Inferior parietal cortex (tissue), 1 donor: Measurements from ENCODE around the gene SLC25A6.
"Not testable (repeated sequence)": the region's sequence is repeated elsewhere in the genome, so short reads cannot be mapped to it uniquely, and the experiment has no call there.

Source experiments
- DNase-seq: peaks from one replicate; pipeline ENCODE4 v3.0.0-alpha.2; 2016; ENCODE audit errors: extremely low spot score

The SLC25A6 gene

DNA sequence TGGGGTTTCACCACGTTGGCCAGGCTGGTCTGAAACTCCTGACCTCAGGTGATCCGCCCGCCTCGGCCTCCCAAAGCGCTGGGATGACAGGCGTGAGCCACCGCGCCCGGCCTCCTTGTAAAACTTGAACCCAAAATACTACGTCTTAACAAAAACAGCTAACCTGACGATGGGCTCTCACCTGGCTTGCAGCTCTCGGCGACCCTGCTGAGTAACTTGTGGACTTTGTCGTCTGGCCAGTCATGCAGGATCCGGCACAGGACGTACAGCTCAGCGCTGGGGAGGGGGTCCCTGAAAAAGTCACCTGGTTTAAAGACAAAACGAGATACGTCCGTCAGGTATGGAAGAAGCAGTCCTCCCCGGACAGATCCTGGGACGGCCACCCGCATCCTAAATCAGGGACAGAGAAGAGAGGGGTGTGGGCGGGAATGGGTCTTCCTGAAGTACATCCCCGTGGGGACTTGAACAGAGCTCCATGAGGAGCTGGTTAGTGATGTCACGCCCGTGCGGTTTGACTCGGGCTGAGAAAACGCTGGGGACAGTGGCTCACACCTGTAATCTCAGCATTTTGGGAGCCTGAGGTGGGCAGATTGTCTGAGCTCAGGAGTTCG lies 20.7 kb upstream of the SLC25A6 start:
- no peak for DNase-seq

DNA sequence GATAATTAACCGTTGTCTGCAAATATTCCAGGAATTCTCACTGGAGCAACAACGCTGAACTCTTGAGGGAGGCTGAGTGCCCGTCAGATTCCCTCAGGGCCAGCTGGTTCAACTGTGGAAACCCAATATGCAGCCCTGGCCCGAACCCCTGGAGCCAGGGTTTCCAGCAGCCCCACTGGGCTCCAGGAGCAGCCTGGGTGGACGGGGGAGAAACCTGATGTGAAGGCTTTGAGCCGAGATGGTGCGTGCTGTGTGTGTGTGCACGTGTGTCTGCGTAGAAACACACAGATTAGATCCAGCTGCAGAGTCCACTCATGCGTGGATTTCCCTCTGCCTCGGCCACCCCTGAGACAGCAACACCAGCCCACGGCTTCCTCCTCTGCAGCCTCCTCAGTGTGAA lies 19.4 kb upstream of the SLC25A6 start:
- DNase-seq, result no peak

DNA sequence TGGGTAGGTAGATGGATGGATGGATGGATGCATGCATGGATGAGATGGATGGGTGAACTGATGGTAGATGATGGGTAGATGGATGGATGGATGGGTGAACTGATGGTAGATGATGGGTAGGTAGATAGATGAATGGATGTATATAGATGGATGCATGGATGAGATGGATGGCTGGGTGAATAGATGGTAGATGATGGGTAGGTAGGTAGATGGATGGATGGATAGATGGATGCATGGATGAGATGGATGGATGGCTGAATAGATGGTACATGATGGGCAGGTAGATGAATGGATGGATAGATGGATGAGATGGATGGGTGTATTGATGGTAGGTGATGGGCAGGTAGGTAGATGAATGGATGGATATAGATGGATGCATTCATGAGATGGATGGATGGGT lies 15.1 kb upstream of the SLC25A6 start:
- DNase-seq, result no peak

DNA sequence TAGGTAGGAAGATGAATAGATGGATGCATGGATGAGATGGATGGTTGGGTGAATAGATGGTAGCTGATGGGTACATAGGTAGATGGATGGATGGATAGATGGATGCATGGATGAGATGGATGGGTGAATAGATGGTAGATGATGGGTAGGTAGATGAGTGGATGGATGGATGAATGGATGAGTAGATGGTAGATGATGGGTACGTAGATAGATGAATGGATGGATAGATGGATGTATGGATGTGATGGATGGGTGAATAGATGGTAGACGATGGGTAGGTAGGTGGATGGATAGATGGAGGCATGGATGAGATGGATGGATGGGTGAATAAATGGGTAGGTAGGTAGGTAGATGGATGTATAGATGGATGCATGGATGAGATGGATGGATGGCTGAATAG lies 13.9 kb upstream of the SLC25A6 start:
- not testable (repeated sequence) for DNase-seq

DNA sequence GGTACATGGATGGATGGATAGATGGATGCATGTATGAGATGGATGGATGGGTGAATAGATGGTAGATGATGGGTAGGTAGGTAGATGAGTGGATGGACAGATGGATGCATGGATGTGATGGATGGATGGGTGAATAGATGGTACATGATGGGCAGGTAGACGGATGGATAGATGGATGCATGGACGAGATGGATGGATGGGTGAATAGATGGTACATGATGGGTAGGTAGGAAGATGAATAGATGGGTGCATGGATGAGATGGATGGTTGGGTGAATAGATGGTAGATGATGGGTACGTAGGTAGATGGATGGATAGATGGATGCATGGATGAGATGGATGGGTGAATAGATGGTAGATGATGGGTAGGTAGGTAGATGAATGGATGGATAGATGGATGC lies 12.0 kb upstream of the SLC25A6 start:
- DNase-seq, result not testable (repeated sequence)

DNA sequence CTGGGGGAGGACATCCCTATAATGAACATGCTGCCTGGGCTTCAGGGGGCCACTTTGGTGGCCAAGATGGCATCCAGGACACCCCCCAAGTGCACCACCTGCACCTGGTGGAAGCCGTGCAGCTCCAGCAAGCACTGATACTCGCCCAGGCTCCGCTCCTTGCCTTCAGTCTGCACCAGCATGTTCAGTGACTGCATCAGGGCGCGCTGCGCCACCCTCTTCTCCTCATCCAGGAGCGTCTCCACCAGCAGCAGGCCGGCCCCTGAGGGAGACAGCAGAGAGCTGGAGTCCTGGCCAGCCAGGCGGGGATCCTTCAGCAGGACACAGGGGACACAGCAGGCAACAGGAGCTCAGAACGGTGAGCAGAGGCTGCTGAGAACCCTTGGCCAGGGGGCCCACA lies 11.3 kb upstream of the SLC25A6 start:
- no peak for DNase-seq

DNA sequence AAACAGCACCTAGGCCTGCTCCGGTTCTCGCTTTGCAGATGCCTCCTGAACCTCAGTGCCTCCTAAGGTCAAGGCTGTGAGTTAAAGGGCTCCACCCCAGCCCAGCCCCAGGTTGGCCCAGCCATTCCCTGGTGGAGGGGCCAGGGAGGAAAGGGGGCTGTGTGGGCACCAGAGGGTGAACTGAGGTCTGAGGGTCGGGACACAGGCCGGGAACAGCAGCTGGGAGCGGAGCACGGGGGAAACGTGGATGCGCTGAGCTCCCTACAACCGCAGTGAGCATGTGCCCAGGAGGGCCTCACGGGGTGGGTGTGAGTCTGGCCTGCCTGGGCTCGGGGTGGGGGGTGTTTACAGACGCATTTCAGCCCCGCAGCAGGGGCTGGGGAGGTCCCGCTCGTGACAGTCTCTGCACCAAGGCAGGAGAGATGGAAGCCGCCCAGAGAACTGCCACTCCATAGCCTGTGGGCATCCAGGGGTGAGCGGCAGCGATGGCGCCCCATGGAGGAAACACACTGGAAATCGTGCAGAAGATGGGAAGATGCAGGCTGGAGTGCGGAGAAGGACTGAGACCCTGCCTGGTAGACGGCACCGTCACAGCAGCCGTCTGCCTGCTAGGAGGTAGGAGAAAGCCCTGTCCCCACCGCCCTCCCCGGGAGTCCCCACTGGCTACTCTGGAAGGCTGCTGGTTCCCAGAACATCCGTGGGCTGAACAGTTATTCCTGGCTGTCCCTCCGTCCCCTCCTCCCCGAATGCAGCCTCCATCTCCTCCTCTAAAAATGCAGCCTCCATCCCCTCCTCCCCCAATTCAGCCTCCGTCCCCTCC lies 9.9 kb upstream of the SLC25A6 start:
- DNase-seq, result no peak

DNA sequence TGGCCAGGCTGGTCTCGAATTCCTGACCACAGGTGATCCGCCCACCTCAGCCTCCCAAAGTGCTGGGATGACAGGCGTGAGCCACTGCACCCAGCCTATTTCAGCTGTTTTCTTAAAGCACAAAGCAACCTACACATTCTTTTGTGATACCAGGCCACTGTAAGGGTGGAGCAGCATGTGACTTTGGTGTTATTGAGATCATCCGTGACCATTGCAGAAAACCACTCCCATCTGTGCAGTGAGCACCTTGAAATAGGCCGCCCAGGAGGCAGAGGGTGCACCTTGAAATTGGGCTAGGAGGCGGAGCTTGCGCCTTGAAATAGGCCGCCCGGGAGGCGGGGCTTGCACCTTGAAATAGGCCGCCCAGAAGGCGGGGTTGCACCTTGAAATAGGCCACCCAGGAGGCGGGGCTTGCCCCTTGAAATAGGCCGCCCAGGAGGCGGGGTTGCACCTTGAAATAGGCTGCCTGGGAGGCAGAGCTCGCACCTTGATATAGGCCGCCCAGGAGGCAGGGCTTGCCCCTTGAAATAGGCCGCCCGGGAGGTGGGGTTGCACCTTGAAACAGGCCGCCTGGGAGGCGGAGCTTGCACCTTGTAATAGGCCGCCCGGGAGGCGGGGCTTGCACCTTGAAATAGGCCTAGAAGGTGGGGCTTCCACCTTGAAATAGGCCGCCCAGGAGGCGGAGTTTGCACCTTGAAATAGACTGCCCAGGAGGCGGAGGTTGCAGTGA lies 9.0 kb upstream of the SLC25A6 start:
- no peak for DNase-seq

DNA sequence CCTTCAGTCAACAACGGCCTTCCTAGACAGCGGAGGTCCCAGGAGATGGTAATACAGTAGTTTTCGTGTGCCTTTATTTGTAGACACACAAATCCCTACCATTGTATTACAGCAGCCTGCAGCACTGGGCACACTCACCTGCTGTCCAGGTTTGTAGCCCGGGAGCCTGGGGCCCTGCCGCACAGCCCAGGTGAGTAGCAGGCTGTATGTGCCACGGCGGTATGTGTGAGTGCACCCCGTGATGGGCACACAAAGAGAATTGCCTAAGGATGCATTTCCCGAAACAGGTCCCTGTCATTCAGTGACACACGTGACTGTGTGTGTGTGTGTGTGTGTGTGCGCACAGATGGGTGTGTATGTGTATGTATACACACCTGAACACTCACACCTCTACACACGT lies 8.1 kb upstream of the SLC25A6 start:
- no peak for DNase-seq

DNA sequence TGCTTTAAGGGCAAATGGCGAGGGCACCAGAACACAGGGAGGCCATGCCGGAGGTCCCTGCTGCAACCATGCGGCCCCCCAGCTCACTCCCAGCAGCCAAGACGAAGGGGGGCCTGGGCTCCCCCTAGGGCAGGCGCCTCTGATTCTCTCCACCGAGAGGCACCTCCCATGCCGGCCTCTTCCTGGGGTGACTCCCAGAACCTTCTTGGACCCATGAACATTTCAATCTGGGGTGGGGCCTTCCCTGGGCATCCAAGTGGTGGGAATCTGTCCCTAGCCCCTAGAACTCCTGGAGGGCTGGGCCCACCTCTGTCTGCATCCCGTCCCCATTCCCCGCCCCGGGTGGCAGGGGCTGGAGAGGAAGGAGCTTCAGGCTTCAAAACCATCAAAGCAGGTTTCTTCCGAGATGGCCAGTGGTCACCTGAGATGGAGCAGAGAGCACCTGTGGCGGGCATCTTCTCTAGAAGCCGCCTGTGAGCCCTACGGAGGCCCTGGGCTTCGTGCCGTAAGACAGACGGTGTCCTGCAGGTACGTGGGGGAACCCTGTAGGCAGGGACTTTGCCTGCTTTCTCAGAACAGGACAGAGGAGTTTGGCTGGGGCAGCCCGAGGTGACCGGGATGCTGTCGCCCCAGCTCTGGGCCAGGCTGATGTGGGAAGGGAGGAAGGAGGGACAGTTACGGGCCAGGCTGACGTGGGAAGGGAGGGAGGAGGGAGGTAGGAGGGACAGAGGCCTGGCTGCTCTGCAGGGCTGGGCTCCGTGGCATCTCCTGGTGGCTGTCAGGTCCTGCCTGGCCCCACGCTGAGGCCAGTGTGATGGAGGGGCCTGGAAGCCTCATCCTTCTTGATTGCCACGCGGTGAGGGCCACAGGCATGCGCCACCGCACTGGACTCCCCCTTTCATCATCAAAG lies 6.8 kb upstream of the SLC25A6 start:
- no peak for DNase-seq

DNA sequence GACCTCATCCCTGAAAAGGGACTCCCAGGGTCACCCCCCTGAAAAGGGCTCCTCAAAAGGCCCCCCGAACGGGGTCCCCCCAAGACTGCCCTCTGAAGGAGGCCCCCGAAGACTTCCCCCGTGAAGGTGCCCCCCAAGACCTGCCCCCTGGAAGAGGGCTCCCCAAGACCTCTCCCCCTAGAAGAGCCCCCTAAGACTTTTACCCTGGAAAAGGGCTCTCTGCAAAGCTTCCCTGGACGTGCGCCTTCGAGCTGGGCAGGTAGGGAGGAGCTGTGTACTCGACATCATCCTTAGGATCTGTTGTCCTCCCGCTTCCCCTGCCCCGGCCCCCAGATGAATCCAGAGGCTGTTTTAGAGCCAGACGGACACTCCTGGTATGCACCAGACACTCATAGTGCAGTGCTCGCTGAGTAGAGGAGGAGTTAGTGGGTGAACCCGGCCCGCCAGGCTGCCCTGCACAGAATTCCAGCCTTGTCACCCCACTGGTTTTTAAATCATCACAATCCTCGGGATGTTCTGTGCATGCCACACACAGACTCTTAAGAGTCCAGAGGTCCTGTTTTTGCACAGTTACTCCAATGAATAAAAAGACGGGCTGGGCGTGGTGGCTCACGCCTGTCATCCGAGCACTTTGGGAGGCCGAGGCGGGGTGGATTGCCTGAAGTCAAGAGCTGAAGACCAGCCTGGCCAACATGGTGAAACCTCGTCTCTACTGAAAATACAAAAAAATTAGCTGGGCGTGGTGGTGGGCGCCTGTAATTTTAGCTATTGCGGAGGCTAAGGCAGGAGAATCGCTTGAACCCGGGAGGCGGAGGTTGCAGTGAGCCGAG lies 5.7 kb upstream of the SLC25A6 start:
- no peak for DNase-seq

DNA sequence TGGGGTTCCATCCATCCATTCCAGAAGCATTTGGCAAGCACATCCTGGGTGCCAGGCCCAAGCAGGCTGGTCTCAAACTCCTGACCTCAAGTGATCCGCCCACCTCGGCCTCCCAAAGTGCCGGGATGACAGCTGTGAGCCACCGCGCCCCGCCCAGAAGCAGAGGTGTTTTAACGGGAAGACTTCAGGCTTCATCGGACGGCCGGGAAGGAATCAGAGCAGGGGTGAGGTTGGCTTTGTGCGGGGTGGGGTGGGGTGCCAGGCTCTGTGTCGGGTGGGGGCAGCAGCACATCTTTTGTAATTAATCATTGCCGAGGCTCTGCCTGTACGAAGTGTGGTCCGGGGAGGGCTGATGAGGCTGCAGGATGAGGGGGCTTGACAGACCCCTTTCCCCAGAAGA lies 5.1 kb upstream of the SLC25A6 start:
- no peak for DNase-seq

DNA sequence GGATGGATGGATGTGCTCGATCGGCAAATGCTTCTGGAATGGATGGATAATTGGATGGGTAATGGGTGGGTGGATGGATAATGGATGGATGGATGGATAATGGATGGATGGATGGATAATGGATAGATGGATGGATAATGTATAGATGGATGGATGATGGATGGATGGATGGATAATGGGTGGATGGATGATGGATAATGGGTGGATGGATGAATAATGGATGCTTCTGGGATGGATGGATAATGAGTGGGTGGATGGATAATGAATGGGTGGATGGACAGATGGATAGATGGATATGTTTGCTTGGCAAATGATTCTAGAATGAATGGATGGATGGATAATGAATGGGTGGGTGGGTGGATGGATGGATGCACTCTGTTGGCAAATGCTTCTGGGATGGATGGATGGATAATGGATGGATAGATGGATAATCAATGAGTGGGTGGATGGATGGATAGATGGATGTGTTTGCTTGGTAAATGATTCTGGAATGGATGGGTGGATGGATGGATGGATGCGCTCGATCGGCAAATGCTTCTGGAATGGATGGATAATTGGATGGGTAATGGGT lies 3.8 kb upstream of the SLC25A6 start:
- no peak for DNase-seq

DNA sequence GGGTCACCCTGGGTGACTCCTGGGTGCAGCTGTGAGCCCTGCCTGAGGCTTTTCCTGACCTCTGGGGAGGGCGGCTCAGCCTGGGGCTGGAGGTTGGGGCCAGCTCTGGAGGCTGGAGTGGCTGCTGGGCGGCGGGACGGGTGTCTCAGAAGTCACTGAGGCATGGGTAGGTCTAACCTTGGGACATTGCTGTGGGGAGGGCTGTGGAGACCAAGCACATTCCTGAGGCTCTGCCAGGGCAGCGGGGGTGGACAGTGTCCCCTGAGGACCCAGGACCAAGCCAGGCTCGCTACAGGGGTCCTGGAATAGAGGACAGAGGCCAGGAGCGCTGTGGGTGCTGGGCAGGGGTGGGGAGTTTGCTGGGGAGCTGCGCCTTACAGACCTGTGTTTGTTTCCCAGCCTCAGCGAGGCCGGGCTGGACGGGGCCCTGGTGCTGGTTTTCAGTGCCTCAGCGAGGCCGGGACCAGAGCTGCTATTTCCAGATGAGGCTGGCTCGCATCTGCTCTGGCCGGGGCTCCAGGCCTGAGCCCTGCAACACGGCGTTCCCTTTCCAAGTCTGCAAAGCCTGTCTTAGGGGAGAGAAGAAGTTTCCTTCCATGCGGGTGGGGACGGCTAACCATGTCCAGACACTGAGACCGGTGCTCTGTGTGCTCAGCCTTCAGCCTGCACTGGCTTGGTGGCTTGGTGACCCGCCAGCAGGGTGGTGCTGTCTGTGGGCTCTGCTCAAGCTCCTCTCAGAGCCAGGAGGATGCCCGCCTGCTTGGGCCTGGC lies 3.0 kb upstream of the SLC25A6 start:
- no peak for DNase-seq

DNA sequence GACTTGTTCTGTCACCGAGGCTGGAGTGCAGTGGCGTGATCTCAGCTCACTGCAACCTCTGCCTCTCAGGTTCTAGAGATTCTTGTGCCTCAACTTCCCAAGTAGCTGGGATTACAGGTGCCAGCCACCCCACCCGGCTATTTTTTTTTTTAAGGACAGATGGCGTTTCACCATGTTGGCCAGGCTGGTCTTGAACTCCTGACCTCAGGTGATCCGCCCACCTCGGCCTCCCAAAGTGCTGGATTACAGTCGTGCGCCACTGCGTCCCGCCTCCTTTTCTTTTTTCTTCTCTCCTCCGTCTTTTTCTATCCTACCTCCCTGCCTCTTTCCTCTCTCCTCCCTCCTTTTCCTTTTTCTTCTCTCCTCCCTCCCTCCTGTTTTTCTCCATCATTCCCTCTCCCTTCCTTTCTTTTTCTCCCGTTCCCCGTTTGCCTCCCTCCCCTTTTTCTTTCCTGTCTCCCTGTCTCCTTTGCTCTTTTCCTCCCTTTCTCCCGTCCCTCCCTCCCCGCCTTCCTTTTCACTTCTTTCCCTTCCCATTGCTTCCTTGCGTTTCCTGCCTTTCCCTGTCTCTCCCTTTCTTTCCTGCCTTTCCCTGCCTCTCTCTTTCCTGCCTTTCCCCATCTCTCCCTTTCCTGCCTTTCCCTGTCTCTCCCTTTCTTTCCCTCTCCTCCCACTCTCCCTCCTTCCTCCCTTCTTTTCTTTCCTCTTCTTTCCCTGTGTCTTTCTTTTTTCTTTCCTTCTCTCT lies 2.1 kb upstream of the SLC25A6 start:
- no peak for DNase-seq

DNA sequence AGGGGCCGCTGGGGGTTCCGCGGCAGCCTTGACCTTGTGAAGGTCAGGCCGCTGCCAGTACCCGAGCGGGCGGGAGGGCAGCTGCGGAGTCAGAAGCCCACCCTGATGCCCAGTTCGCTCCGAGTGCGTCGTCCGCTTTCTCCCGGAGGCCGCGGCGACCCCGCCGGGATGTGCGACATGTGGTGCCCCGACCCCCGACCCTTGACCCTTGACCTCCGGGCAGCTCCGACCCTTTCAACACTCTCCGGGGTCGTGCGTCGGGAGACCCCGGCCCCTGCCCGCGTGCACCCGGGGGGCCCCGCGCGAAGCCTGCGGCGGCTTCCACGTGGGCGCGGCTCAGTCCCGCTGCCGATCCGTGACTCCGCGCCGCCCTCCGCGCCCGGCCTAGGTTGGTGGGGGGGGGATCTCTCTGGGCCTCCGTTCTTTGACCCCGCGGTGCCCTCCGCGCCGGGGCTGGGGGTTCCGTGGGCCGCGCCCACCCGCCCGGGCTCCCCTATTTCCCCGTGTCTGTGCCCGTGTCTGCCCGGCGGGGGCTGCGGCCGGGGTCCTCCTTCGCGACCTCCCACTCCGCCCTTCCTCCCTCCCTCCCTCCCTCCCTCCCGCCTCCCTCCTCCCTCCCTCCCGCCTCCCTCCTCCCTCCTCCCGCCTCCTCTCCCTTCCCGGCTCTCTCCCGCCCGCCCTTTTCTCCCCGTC lies 609 bp upstream of the SLC25A6 start:
- DNase-seq, result peak; percentile 33

DNA sequence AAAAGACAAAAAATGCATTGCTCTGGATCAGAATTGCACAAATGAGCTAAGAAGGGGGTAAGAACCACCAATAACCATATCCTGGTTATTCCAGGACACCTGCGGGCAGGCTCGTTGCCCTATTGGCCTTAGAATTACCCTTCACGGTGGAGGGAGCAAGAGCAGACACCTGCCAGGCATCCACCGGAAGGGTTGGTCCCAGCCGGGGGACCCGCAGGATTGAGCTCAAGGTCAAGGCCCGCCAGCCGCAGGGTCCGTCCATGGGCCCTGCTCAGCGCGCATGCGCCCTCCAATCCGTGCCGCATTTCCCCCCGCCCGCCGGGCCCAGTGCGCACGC lies 575 bp downstream of the SLC25A6 start:
- DNase-seq, result no peak

DNA sequence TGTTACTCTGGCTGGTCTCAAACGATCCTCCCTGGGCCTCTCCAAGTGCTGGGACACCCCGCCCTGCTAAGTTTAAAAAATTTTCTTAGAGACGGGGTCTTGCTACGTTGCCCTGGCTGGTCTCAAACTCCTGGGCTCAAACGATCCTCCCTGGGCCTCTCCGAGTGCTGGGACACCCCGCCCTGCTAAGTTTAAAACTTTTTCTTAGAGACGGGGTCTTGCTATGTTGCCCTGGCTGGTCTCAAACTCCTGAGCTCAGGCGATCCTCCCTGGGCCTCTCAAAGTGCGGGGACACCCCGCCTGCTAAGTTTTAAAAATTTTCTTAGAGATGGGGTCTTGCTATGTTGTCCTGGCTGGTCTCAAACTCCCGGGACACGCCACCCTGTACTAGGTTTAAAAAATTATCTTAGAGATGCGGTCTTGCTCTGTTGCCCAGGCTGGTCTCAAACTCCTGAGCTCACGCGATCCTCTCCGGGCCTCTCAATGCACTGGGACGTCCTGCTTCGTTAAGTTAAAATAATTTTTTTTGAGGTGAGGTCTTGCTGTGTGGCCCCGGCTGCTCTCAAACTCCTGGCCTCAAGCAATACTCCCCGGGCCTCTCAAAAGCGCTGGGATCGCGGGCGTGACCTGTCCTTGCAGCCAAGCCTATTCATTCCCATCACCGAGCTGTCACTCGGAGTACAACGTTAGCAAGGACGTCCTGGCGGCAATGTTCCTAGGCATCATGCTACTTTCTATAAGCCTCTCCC lies 1.1 kb downstream of the SLC25A6 start:
- no peak for DNase-seq
